Measurements from ENCODE around the gene DICER1.

Gene DICER1

GRCh38 chr14:95091581-95091980, 65.7 kb downstream of the DICER1 start:
- Histone ChIP-seq H3K4me2 (ENCODE audit: insufficient read depth, low read length) (no peak overlapping the region), H3K27ac (ENCODE audit: low read length) (no peak overlapping the region), H3K4me1 (ENCODE audit: insufficient read depth, low read length) (no peaks in the 10 kb centered on the region), H3K9ac (ENCODE audit: low read depth, low read length) (no peak overlapping the region), H2AFZ (ENCODE audit: low read depth, low read length) (no peak overlapping the region), H3K79me2 (ENCODE audit: insufficient read depth, low read length) (peaks cover 10% of the 10 kb centered on the region; the same call in 1 of the 2 replicates), H3K9me3 (ENCODE audit: insufficient read depth, low read length, severe bottlenecking) (no peaks in the 10 kb centered on the region), H4K20me1 (ENCODE audit: insufficient read depth, low read length) (peaks cover 7% of the 10 kb centered on the region; the same call in 1 of the 2 replicates), H3K36me3 (ENCODE audit: insufficient read depth, low read length) (peaks cover 95% of the 10 kb centered on the region), H3K27me3 (ENCODE audit: insufficient read depth, low read length, poor library complexity) (no peaks in the 10 kb centered on the region), H3K4me3 (ENCODE audit: low read depth in 1 of 2, low read length in 2 of 2) (no peak overlapping the region)
- ATAC-seq (ENCODE audit: insufficient read depth, low read depth) (no peak), DNase-seq (no peak)
- TF ChIP-seq CTCF (IDR thresholded peaks at IDR 0.05; ENCODE audit: borderline replicate concordance, extremely low read depth, low read length, poor library complexity, severe bottlenecking) (no peak), EZH2 (IDR thresholded peaks at IDR 0.05; ENCODE audit: borderline replicate concordance, low read depth, low read length, severe bottlenecking) (no peak)

DNA sequence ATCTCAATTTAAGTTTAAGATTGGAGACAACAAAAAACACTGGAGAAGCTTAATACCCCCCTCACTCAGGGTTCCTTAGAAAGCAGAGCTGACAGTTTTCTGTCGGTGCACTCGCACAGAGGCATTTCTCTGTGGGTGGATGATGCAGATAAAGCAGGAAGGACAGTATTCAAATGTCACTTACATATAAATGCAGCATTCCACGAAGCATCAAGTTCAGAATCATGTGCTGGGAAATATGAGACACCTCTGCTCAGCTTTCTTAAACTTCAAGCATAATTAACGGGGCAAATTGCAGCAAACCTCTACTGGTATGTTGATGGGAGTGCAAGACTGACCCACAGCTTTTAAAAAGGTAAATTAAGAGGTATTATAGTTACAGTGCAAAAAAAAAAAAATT, 68.7 kb downstream of the DICER1 start:
- DNase-seq (no peak), ATAC-seq (ENCODE audit: insufficient read depth, low read depth) (no peak)
- H3K36me3 ChIP-seq (ENCODE audit: insufficient read depth, low read length): peaks cover 82% of the 10 kb centered on the region
- H3K4me3 ChIP-seq (ENCODE audit: low read depth in 1 of 2, low read length in 2 of 2): no peak overlapping the region
- H3K27ac ChIP-seq (ENCODE audit: low read length): no peak overlapping the region
- no peaks in the 10 kb centered on the region for H3K9me3 ChIP-seq (ENCODE audit: insufficient read depth, low read length, severe bottlenecking)
- H4K20me1 ChIP-seq (ENCODE audit: insufficient read depth, low read length): peaks cover 4% of the 10 kb centered on the region; the same call in 1 of the 2 replicates
- no peaks in the 10 kb centered on the region for H3K27me3 ChIP-seq (ENCODE audit: insufficient read depth, low read length, poor library complexity)
- H3K4me1 ChIP-seq (ENCODE audit: insufficient read depth, low read length): no peaks in the 10 kb centered on the region
- no peak overlapping the region for H3K9ac ChIP-seq (ENCODE audit: low read depth, low read length)
- no peak overlapping the region for H2AFZ ChIP-seq (ENCODE audit: low read depth, low read length)
- H3K4me2 ChIP-seq (ENCODE audit: insufficient read depth, low read length): no peak overlapping the region
- TF ChIP-seq CTCF (IDR thresholded peaks at IDR 0.05; ENCODE audit: borderline replicate concordance, extremely low read depth, low read length, poor library complexity, severe bottlenecking) (no peak), EZH2 (IDR thresholded peaks at IDR 0.05; ENCODE audit: borderline replicate concordance, low read depth, low read length, severe bottlenecking) (no peak)
- H3K79me2 ChIP-seq (ENCODE audit: insufficient read depth, low read length): no peaks in the 10 kb centered on the region

DNA sequence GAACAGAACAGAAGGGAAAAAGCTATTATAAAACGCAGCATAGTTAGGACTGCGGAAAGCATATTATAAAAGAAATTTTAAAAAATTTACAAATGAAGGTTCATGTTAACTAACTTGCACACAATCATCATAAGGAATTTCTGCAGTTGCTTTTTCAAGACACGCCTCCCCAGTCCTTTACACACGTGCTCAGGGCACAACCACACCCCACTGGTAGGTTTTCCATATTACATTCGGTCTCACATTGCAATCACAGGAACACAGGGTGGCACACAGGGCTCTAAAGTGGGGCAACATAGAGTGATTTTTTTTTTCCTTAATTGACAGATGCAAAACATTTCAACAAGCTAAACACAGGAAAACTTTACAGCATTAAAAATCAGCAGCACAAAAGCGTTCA, 69.7 kb downstream of the DICER1 start:
- TF ChIP-seq EZH2 (IDR thresholded peaks at IDR 0.05; ENCODE audit: borderline replicate concordance, low read depth, low read length, severe bottlenecking): no peak
- no peak for TF ChIP-seq CTCF (IDR thresholded peaks at IDR 0.05; ENCODE audit: borderline replicate concordance, extremely low read depth, low read length, poor library complexity, severe bottlenecking)
- peaks cover 71% of the 10 kb centered on the region for H3K36me3 ChIP-seq (ENCODE audit: insufficient read depth, low read length)
- no peak for ATAC-seq (ENCODE audit: insufficient read depth, low read depth)

GRCh38 chr14:95085321-95085720, 72.0 kb downstream of the DICER1 start:
- no peaks in the 10 kb centered on the region for H3K79me2 ChIP-seq (ENCODE audit: insufficient read depth, low read length)
- H3K4me3 ChIP-seq (ENCODE audit: low read depth in 1 of 2, low read length in 2 of 2): no peak overlapping the region
- no peaks in the 10 kb centered on the region for H3K27me3 ChIP-seq (ENCODE audit: insufficient read depth, low read length, poor library complexity)
- ATAC-seq (ENCODE audit: insufficient read depth, low read depth) (no peak), DNase-seq (no peak)
- H3K27ac ChIP-seq (ENCODE audit: low read length): no peak overlapping the region
- peaks cover 48% of the 10 kb centered on the region for H3K36me3 ChIP-seq (ENCODE audit: insufficient read depth, low read length)
- H3K9ac ChIP-seq (ENCODE audit: low read depth, low read length): no peak overlapping the region
- TF ChIP-seq CTCF (IDR thresholded peaks at IDR 0.05; ENCODE audit: borderline replicate concordance, extremely low read depth, low read length, poor library complexity, severe bottlenecking): no peak
- no peak for TF ChIP-seq EZH2 (IDR thresholded peaks at IDR 0.05; ENCODE audit: borderline replicate concordance, low read depth, low read length, severe bottlenecking)
- no peaks in the 10 kb centered on the region for H3K4me1 ChIP-seq (ENCODE audit: insufficient read depth, low read length)
- H3K4me2 ChIP-seq (ENCODE audit: insufficient read depth, low read length): no peak overlapping the region
- H4K20me1 ChIP-seq (ENCODE audit: insufficient read depth, low read length): no peaks in the 10 kb centered on the region; the same call in 1 of the 2 replicates
- no peaks in the 10 kb centered on the region for H3K9me3 ChIP-seq (ENCODE audit: insufficient read depth, low read length, severe bottlenecking)
- no peak overlapping the region for H2AFZ ChIP-seq (ENCODE audit: low read depth, low read length)

More for the DNA sequence above, 69.7 kb downstream of the DICER1 start:
- no peaks in the 10 kb centered on the region for H3K9me3 ChIP-seq (ENCODE audit: insufficient read depth, low read length, severe bottlenecking)
- no peak overlapping the region for H3K4me2 ChIP-seq (ENCODE audit: insufficient read depth, low read length)
- no peaks in the 10 kb centered on the region for H3K79me2 ChIP-seq (ENCODE audit: insufficient read depth, low read length)
- no peaks in the 10 kb centered on the region for H3K27me3 ChIP-seq (ENCODE audit: insufficient read depth, low read length, poor library complexity)
- no peaks in the 10 kb centered on the region for H3K4me1 ChIP-seq (ENCODE audit: insufficient read depth, low read length)
- DNase-seq: no peak
- no peak overlapping the region for H3K4me3 ChIP-seq (ENCODE audit: low read depth in 1 of 2, low read length in 2 of 2)
- H4K20me1 ChIP-seq (ENCODE audit: insufficient read depth, low read length): no peaks in the 10 kb centered on the region; the same call in 1 of the 2 replicates
- H3K9ac ChIP-seq (ENCODE audit: low read depth, low read length): no peak overlapping the region
- no peak overlapping the region for H2AFZ ChIP-seq (ENCODE audit: low read depth, low read length)
- no peak overlapping the region for H3K27ac ChIP-seq (ENCODE audit: low read length)

Measured in DND-41 (cell line).